ENCODE results near the gene MARCHF5.
"Not testable (repeated sequence)": the region's sequence is repeated elsewhere in the genome, so short reads cannot be mapped to it uniquely, and the experiment has no call there.

MARCHF5 gene

DNA sequence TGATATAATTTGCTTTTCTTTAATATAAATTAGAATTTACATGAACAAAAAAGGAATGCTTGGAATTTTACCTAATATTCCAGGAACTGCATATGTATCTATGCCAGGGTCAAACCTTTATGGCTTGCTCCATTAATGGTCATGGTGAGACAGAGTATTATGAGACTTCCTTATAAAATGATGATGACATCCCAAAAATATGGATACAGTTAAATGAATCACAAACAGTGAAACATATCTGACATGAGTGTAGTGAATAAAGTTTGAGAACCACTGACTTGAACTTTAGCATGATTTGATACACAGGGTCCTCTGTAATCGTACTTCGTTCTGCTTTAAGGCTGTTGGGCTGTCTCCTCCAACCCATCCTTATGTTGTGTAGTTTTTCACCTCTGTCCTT lies 51.8 kb downstream of the MARCHF5 start:
- Histone ChIP-seq H3K9ac (ENCODE audit: low read depth in 1 of 2, low read length in 2 of 2) (no peak overlapping the region), H3K9me3 (ENCODE audit: control insufficient read depth in 1 of 2, low read length in 2 of 2) (no peaks in the 10 kb centered on the region), H3K4me3 (ENCODE audit: low read depth in 1 of 2, low read length in 2 of 2) (no peak overlapping the region), H3K4me1 (ENCODE audit: control insufficient read depth in 1 of 2, insufficient read depth in 2 of 2, low read length in 2 of 2) (no peaks in the 10 kb centered on the region), H3K27me3 (ENCODE audit: control insufficient read depth in 1 of 2, insufficient read depth in 2 of 2, low read length in 2 of 2) (no peaks in the 10 kb centered on the region), H3K27ac (ENCODE audit: low read depth, low read length) (no peak overlapping the region), H3K36me3 (ENCODE audit: control insufficient read depth in 1 of 2, insufficient read depth in 2 of 2, low read length in 2 of 2) (peaks cover 5 to 14% of the 10 kb centered on the region in 2 donors)

DNA sequence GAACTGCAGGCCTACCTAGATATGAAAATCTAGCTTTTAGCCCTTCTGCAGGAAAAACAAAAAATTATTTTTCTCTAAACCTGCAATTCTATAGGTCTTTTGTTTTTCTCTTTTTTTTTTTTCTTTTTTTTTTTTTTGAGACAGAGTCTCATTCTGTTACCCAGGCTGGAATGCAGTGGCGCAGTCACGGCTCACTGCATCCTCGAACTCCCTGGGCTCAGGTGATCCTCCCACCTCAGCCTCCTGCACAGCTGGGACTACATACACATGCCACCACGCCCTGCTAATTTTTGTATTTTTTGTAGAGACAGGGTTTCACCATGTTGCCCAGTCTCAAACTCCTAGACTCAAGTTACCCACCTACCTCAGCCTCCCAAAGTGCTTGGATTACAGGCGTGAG lies 54.6 kb downstream of the MARCHF5 start:
- not testable (repeated sequence) for H3K9me3 ChIP-seq (ENCODE audit: control insufficient read depth in 1 of 2, low read length in 2 of 2); H3K9ac ChIP-seq (ENCODE audit: low read depth in 1 of 2, low read length in 2 of 2); H3K4me3 ChIP-seq (ENCODE audit: low read depth in 1 of 2, low read length in 2 of 2); H3K27ac ChIP-seq (ENCODE audit: low read depth, low read length); H3K4me1 ChIP-seq (ENCODE audit: control insufficient read depth in 1 of 2, insufficient read depth in 2 of 2, low read length in 2 of 2); H3K27me3 ChIP-seq (ENCODE audit: control insufficient read depth in 1 of 2, insufficient read depth in 2 of 2, low read length in 2 of 2)
- H3K36me3 ChIP-seq (ENCODE audit: control insufficient read depth in 1 of 2, insufficient read depth in 2 of 2, low read length in 2 of 2) = peaks cover 19 to 29% of the 10 kb centered on the region in 2 donors

DNA sequence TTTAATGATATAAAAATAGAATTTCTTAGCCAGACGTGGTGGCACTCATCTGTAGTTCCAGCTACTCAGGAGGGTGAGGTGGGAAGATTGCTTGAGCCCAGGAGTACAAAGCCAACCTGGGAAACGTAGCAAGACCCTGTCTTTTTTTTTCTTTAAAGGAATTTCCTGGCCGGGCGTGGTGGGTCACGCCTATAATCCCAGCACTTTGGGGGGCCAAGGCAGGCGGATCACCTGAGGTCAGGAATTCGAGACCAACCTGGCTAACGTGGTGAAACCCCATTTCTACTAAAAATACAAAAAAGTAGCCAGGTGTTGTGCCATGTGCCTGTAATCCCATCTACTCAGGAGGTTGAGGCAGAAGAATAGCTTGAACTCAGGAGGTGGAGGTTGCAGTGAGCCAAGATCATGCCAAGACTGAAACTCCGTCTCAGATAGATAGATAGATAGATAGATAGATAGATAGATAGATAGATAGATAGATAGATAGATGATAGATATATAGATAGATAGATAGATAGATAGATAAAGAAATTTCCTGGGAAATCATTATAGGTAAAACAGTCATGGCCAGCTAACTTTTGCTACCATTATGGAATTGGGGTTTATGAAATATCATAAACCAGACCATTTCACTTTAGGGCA lies 56.2 kb downstream of the MARCHF5 start:
- H3K9me3 ChIP-seq (ENCODE audit: control insufficient read depth in 1 of 2, low read length in 2 of 2); H3K4me1 ChIP-seq (ENCODE audit: control insufficient read depth in 1 of 2, insufficient read depth in 2 of 2, low read length in 2 of 2); H3K9ac ChIP-seq (ENCODE audit: low read depth in 1 of 2, low read length in 2 of 2); H3K27me3 ChIP-seq (ENCODE audit: control insufficient read depth in 1 of 2, insufficient read depth in 2 of 2, low read length in 2 of 2); H3K27ac ChIP-seq (ENCODE audit: low read depth, low read length); H3K4me3 ChIP-seq (ENCODE audit: low read depth in 1 of 2, low read length in 2 of 2): not testable (repeated sequence)
- H3K36me3 ChIP-seq (ENCODE audit: control insufficient read depth in 1 of 2, insufficient read depth in 2 of 2, low read length in 2 of 2) = peaks cover 26% of the 10 kb centered on the region in 2 donors

- no peak overlapping the region for H3K9ac ChIP-seq (ENCODE audit: low read depth in 1 of 2, low read length in 2 of 2)
- no peaks in the 10 kb centered on the region for H3K4me1 ChIP-seq (ENCODE audit: control insufficient read depth in 1 of 2, insufficient read depth in 2 of 2, low read length in 2 of 2)
- H3K9me3 ChIP-seq (ENCODE audit: control insufficient read depth in 1 of 2, low read length in 2 of 2) = no peaks in the 10 kb centered on the region
- peaks cover 21% of the 10 kb centered on the region in 2 donors for H3K36me3 ChIP-seq (ENCODE audit: control insufficient read depth in 1 of 2, insufficient read depth in 2 of 2, low read length in 2 of 2)
- H3K27me3 ChIP-seq (ENCODE audit: control insufficient read depth in 1 of 2, insufficient read depth in 2 of 2, low read length in 2 of 2) = no peaks in the 10 kb centered on the region
- no peak overlapping the region for H3K4me3 ChIP-seq (ENCODE audit: low read depth in 1 of 2, low read length in 2 of 2)
- H3K27ac ChIP-seq (ENCODE audit: low read depth, low read length) = no peak overlapping the region
Measured at GRCh38 chr10:92350411-92350810, 59.4 kb downstream of the MARCHF5 start.

DNA sequence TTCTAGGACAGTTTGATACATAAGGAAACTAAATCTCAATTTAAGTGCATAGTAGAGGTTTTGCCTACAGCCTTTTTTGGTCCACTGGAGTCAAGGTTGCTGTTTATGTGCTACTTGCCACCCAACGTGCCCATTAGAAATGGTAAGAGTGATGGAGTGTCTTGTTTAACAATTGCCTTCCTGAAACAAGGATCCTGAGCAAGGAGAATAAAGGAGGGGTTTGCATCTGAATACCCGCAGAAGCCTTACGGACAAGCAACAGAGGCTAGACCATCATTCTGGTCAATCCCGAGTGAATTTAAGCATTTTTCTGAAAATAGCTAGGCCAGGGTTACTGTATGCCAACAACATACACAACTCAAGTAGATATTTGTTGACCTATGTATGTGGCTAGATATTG lies 63.6 kb downstream of the MARCHF5 start:
- Histone ChIP-seq H3K4me1 (ENCODE audit: control insufficient read depth in 1 of 2, insufficient read depth in 2 of 2, low read length in 2 of 2) (no peaks in the 10 kb centered on the region), H3K9ac (ENCODE audit: low read depth in 1 of 2, low read length in 2 of 2) (no peak overlapping the region), H3K36me3 (ENCODE audit: control insufficient read depth in 1 of 2, insufficient read depth in 2 of 2, low read length in 2 of 2) (peaks cover 16 to 17% of the 10 kb centered on the region in 2 donors), H3K27ac (ENCODE audit: low read depth, low read length) (no peak overlapping the region), H3K27me3 (ENCODE audit: control insufficient read depth in 1 of 2, insufficient read depth in 2 of 2, low read length in 2 of 2) (no peaks in the 10 kb centered on the region), H3K9me3 (ENCODE audit: control insufficient read depth in 1 of 2, low read length in 2 of 2) (no peaks in the 10 kb centered on the region), H3K4me3 (ENCODE audit: low read depth in 1 of 2, low read length in 2 of 2) (no peak overlapping the region)

DNA sequence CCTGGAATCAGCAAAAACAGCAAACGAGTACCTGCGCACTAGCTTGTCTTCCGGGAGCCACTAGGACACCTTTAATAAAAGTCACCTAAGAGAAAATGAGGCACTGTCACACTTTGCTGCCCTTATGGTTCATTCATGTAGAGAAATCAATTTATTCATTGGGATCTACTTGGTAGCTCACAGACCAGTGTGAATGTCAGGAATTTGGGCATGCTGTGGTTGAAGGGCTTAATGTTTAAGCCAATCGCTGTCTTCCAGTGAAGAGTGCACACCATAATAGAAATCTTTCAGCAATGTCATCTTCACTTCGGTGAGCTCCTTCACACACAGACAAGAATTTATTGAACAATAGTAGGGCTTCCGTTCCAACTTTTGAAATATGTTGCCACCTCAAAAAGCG lies 65.1 kb downstream of the MARCHF5 start:
- Histone ChIP-seq H3K27me3 (ENCODE audit: control insufficient read depth in 1 of 2, insufficient read depth in 2 of 2, low read length in 2 of 2) (no peaks in the 10 kb centered on the region), H3K36me3 (ENCODE audit: control insufficient read depth in 1 of 2, insufficient read depth in 2 of 2, low read length in 2 of 2) (peaks cover 3% of the 10 kb centered on the region in 2 donors), H3K27ac (ENCODE audit: low read depth, low read length) (no peak overlapping the region), H3K4me1 (ENCODE audit: control insufficient read depth in 1 of 2, insufficient read depth in 2 of 2, low read length in 2 of 2) (no peaks in the 10 kb centered on the region), H3K9me3 (ENCODE audit: control insufficient read depth in 1 of 2, low read length in 2 of 2) (no peaks in the 10 kb centered on the region), H3K9ac (ENCODE audit: low read depth in 1 of 2, low read length in 2 of 2) (no peak overlapping the region), H3K4me3 (ENCODE audit: low read depth in 1 of 2, low read length in 2 of 2) (no peak overlapping the region)

DNA sequence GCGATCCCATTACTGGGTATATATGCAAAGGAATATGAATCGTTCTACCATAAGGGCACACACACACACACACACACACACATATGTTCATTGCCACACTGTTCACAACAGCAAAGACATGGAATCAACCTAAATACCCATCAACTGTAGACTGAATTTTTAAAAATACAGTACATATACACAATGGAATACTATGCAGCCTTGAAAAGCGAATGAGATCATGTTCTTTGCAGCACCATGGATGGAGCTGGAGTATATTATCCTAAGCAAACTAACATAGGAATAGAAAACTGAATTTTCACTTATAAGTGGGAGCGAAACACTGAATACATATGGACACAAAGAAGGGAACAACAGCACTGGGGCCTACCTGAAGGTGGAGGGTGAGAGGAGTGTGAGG lies 72.5 kb downstream of the MARCHF5 start:
- Histone ChIP-seq H3K9ac (ENCODE audit: low read depth in 1 of 2, low read length in 2 of 2) (no peak overlapping the region), H3K27me3 (ENCODE audit: control insufficient read depth in 1 of 2, insufficient read depth in 2 of 2, low read length in 2 of 2) (no peaks in the 10 kb centered on the region), H3K4me1 (ENCODE audit: control insufficient read depth in 1 of 2, insufficient read depth in 2 of 2, low read length in 2 of 2) (no peaks in the 10 kb centered on the region), H3K27ac (ENCODE audit: low read depth, low read length) (no peak overlapping the region), H3K36me3 (ENCODE audit: control insufficient read depth in 1 of 2, insufficient read depth in 2 of 2, low read length in 2 of 2) (no peaks in the 10 kb centered on the region), H3K4me3 (ENCODE audit: low read depth in 1 of 2, low read length in 2 of 2) (no peak overlapping the region), H3K9me3 (ENCODE audit: control insufficient read depth in 1 of 2, low read length in 2 of 2) (no peaks in the 10 kb centered on the region)

DNA sequence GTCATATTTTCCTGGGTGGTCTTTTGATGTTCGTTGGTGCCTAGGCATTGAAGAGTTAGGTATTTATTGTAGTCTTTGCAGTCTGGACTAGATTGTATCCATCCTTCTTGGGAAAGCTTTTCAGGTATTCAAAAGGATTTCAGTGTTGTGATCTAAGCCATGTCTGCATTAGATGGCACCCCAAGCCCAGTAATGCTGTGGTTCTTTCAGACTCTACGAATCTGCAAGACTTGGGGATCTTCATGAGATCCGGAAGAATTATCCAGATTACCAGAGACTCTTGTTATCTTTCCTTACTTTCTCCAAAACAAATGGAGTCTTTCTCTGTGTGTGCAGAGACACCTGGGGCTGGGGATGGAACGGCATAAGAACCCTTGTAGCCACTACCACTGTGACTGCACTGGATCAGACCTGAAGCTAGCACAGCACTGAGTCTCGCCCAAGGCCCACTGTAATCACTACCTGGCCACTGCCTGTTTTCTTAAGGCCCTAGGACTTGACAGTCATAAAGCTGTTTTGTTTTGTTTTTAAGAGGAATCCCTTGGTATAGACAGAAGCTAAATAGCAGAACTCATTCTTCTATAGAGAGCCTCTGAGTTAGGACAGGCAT lies 75.5 kb downstream of the MARCHF5 start:
- H3K36me3 ChIP-seq (ENCODE audit: control insufficient read depth in 1 of 2, insufficient read depth in 2 of 2, low read length in 2 of 2) = no peaks in the 10 kb centered on the region
- H3K4me3 ChIP-seq (ENCODE audit: low read depth in 1 of 2, low read length in 2 of 2) = no peak overlapping the region
- H3K4me1 ChIP-seq (ENCODE audit: control insufficient read depth in 1 of 2, insufficient read depth in 2 of 2, low read length in 2 of 2) = no peaks in the 10 kb centered on the region
- H3K9me3 ChIP-seq (ENCODE audit: control insufficient read depth in 1 of 2, low read length in 2 of 2) = no peaks in the 10 kb centered on the region
- H3K27me3 ChIP-seq (ENCODE audit: control insufficient read depth in 1 of 2, insufficient read depth in 2 of 2, low read length in 2 of 2) = no peaks in the 10 kb centered on the region
- no peak overlapping the region for H3K9ac ChIP-seq (ENCODE audit: low read depth in 1 of 2, low read length in 2 of 2)
- H3K27ac ChIP-seq (ENCODE audit: low read depth, low read length) = no peak overlapping the region

DNA sequence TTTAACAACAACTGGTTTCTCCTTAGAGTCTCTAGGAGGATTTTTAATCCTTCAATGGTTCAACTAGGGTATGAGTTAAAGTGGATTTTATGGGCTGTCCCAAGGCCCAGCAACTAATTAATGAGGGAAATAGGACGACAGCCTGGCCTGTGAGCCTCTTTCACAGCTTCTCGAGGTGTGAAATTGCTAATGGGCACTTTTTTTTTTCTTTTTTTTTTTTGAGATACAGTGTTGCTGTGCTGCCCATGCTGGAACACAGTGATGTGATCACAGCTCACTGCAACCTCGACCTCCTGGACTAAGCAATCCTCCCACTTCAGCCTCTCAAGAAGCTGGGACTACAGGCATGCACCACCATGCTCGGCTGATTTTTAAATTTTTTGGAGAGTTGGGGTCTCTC lies 87.0 kb downstream of the MARCHF5 start:
- Histone ChIP-seq H3K36me3 (ENCODE audit: control insufficient read depth in 1 of 2, insufficient read depth in 2 of 2, low read length in 2 of 2) (no peaks in the 10 kb centered on the region), H3K9ac (ENCODE audit: low read depth in 1 of 2, low read length in 2 of 2) (no peak overlapping the region), H3K4me1 (ENCODE audit: control insufficient read depth in 1 of 2, insufficient read depth in 2 of 2, low read length in 2 of 2) (no peaks in the 10 kb centered on the region), H3K4me3 (ENCODE audit: low read depth in 1 of 2, low read length in 2 of 2) (no peak overlapping the region), H3K27ac (ENCODE audit: low read depth, low read length) (no peak overlapping the region), H3K9me3 (ENCODE audit: control insufficient read depth in 1 of 2, low read length in 2 of 2) (no peaks in the 10 kb centered on the region), H3K27me3 (ENCODE audit: control insufficient read depth in 1 of 2, insufficient read depth in 2 of 2, low read length in 2 of 2) (no peaks in the 10 kb centered on the region)

- Histone ChIP-seq H3K9ac (ENCODE audit: low read depth in 1 of 2, low read length in 2 of 2) (no peak overlapping the region), H3K9me3 (ENCODE audit: control insufficient read depth in 1 of 2, low read length in 2 of 2) (no peaks in the 10 kb centered on the region)
Measured at GRCh38 chr10:92381543-92381954, 90.6 kb downstream of the MARCHF5 start.

More at GRCh38 chr10:92381543-92381954, 90.6 kb downstream of the MARCHF5 start:
- Histone ChIP-seq H3K36me3 (ENCODE audit: control insufficient read depth in 1 of 2, insufficient read depth in 2 of 2, low read length in 2 of 2) (no peaks in the 10 kb centered on the region), H3K27me3 (ENCODE audit: control insufficient read depth in 1 of 2, insufficient read depth in 2 of 2, low read length in 2 of 2) (no peaks in the 10 kb centered on the region), H3K27ac (ENCODE audit: low read depth, low read length) (no peak overlapping the region), H3K4me3 (ENCODE audit: low read depth in 1 of 2, low read length in 2 of 2) (no peak overlapping the region), H3K4me1 (ENCODE audit: control insufficient read depth in 1 of 2, insufficient read depth in 2 of 2, low read length in 2 of 2) (no peaks in the 10 kb centered on the region)

Measured in duodenal mucosa (tissue), 2 donors.